Stimulated activated naive CD8-positive, alpha-beta T cell treated with anti-CD3 and anti-CD28 coated beads, Interleukin-15, Interleukin-2, amounts not matched to agents 100 U/mL and 50 U/mL, for 24 hours (primary cell): ENCODE results near the gene ST3GAL6.

Experiments
- ATAC-seq: fragments of 150-1000 bp; cut with Tn5 transposase; one replicate; pipeline ENCODE4 v1.10.0; 2021
- DNase-seq: peaks from one replicate; pipeline ENCODE4 v3.0.0; 2021

The ST3GAL6 gene

DNA sequence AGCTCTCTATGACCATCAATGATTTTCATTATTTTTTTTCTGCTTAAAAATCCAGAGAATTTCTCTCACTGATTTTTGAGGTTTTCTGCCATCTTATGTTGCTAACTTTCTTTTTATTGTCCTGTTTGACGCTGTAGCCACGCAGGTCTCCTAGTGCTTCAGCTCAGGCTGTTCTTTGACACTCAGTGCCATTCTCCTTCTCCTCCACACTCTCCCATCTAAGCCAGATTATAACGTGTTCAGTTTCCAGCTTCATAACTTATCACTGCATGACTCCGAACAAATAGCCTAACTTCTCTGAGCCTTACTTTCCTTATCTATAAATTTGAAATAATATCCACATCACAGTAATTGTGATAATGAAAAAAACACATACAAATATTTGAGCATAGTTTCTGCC lies 22.8 kb upstream of the ST3GAL6 start:
- DNase-seq (no peak), ATAC-seq (no peak)

DNA sequence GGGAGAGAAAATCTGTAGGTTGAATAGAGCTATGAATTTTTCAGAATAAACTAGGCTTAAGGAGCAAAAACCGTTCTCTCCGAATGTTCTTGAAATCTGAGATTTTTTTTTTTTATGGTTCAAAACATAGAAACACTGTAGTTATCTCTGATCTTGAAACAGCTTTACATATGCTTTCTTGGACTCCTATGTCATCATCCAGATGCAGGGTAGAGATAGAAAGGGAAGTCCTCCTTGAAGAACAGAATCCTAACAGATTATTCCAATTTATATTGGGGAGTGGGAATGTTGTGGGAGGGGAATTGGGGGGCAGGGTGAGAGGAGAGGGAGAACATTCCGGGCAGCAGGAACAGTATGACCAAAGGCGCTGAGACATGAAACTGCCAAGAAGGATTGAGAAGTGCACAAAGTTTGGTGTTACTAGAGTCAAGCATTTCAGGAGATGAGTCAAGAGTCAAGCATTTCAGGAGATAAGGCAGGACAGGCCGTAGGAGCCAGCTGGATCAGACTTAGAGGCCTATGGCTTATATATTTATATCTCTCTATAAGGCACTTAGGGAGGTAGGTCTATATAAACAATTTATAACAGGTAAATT lies 21.9 kb upstream of the ST3GAL6 start:
- no peak for DNase-seq
- no peak for ATAC-seq

DNA sequence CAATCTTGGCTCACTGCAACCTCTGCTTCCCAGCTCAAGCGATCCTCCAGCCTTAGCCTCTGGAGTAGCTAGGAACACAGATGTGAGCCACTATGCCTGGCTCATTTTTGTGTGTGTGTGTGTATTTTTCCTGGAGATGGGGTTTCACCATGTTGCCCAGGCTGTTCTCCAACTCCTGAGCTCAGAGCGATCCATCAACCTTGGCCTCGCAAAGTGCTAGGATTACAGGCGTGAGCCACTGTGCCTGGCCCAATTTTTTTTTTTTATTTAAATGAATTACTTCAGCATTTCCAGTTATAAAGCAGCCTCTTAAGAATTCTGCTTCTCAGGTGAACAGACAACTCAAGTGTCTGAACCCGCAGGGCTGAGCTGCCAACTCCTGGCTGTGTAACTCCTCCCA lies 20.1 kb upstream of the ST3GAL6 start:
- DNase-seq = no peak
- ATAC-seq = no peak

DNA sequence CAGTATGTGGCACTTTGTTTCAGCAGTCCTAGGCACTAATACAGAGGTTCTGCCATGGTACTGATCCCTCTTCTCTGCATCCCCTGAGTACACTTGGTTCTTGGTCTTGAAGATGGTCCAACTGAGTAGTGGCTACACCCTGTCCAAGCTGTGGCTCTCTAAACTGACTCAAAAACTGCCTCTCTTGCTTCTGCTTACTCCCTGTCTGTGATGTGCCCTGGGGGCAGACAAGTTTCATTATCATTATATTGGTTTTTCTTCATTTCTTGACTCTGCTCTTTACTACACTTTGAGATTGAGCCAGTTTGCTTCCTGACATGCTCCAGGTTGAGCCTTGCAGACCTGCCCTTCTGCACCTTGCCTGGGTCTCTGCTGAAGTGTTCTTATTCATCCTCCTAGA lies 18.9 kb upstream of the ST3GAL6 start:
- DNase-seq (no peak), ATAC-seq (no peak)

DNA sequence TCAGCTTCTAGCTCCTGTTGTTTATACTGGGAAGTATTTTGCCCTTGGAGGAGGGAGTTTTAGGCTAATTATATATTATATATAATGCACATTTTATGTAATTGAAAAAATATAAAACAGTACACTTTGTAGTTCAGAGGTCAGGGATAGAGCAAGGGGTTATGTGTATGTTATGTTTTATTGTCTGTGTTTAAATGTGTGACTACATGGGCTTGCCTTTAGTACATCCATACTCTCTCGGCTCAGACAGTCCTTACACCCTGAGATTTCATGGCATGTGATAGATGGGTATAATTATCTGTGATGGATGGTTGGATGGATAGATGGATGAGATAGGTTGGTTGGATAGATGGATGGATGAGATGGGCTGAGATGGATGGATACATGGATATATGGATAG lies 17.4 kb upstream of the ST3GAL6 start:
- ATAC-seq = no peak

DNA sequence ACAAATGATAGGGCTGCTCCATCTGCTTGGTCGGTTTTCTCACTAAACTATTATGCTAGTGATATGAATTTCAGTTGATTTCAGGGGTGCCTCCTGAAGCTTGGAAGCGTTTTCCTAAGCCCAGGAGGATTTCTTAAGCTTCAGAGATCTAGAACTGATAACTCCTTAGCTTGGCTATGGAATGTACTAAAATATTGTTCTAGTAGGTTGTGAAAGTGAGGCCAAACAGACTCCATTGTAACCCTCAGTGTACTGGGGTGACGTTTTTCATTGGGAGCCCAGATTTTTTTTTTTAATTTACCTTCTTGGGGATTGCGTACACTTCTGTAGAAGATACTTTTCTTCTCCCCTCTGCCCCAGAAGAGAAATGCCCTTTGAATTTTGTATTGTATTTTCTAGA lies 17.0 kb upstream of the ST3GAL6 start:
- no peak for ATAC-seq
- DNase-seq = no peak

More for the DNA sequence above, 17.4 kb upstream of the ST3GAL6 start:
- DNase-seq = no peak

DNA sequence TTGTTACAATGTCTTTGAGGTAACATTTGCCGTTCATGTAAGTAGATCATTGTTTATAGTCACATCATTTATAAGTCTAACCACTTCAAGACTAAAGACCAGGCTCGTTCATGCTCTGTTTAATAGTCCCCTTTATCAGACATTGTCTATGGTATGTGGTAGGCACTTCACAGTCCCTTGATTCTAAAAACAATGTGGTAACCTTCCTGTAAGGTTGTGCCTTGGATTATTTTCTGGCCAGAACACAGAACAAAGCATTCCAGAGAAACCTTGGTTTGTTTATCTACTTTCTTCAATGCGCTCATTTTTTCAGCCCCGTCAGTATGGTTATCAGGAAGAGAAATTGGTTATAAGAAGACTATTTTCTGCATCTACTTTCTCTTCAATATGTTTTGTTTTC lies 16.3 kb upstream of the ST3GAL6 start:
- DNase-seq = no peak
- ATAC-seq = no peak

DNA sequence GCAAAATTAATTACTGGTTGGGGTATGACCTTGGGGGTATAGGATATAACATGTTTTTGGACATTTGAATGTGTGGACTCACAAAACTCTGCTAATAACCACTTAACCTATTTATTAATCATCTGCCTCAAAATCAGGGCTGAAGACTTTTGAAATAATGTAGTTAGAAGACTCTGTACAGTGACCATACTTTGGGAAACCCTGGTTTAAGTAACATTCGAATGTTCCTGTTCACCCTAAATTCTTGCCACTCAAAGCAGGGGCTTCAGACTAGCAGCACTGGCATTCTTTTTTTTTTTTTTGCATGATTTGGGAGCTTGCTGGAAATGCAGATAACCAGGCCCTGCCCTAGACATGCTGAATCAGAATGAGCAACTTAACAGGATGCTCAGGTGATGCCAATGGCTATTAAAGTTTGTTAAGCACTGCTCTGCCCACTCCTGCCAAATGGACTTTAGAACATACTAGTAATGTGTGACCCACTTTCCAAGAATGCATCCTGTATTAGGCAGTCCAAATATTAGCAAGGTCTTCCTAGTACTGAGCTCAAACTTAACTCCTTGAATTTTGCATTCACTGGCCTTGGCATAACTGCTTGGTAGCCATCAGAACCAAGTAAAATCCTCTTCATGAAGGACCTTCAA lies 12.7 kb upstream of the ST3GAL6 start:
- no peak for DNase-seq
- no peak for ATAC-seq

DNA sequence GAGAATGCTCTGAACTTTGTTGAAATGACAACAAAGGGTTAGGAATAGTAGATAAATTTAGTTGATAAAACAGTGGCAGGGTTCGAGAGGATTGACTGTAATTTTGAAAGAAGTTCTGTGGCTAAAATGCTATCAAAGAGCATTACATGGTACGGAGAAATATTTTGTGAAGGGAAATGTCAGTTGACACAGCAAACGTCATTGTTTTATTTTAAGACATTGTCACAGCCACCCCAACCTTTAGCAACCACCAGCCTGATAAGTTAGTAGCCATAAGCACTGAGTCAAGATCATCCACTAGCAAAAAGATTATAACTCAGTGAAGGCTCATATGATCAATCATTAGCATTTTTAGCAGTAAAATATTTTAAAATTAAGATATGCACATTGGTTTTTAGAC lies 8.7 kb upstream of the ST3GAL6 start:
- ATAC-seq (no peak), DNase-seq (no peak)

DNA sequence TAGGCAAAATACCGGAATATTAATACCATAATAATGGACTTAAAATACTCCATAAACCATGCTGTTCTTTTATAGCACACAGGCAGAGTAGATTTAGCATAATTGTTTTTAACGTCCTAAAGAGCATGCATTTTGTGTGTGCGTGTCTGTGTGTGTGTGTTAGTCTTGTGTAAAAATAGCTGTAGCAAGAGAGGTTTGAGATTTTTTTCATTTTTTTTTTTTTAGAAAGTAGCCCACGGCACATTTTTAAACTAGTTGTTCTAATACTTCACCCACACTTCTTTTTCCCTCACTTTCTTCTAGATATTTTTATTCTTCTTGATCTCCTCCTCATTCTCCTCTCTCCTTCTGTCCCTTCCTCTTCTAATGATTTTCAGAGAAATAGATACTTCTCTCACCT lies 7.5 kb upstream of the ST3GAL6 start:
- ATAC-seq (no peak), DNase-seq (no peak)

DNA sequence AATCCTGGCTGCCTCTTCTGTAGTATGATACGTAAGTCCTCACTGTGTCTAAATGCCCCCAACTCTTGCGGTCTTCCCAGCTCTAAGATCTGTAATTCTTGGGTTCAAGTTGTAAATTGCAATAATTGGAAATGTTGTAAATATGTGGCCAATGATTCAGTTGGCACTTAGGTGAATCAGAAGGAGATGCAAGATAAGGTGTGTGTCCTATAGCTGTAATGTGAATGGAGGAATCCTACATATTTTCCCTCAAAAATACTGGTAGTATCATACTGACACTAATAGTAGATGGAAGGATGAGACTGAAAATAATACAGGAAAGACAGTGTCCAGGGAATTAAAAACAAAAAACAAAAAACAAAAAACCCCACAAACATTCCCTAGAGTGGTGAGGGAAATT lies 3.5 kb upstream of the ST3GAL6 start:
- no peak for DNase-seq

DNA sequence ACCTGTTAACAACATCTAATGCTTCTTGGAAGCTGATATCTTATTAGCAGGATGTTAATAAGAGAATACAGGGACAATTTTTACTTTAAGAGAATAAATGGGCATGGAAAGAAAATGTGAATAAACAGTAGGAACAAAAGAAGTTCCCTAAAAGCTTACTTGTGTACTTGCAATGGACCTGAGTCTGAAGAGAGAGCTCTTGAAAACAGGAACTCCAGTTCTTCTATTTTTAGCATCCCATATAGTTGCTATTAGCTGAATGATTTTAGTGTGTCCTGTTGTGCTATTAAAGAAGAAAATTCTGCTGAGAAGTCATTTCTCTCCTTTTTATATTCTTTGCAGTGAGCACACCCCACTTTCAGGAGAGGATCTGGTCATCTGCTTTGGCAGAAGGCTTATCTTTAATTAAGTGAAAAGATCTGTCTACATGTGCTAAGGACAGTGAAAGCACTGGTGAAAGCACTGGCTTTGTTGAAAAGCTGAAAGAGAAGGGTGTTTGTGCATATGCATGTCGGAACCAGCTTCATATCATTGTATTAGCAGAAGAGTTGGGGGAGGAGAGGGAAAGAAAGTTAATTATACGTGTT lies 1.4 kb upstream of the ST3GAL6 start:
- no peak for ATAC-seq
- no peak for DNase-seq

More for the DNA sequence above, 3.5 kb upstream of the ST3GAL6 start:
- ATAC-seq = no peak

DNA sequence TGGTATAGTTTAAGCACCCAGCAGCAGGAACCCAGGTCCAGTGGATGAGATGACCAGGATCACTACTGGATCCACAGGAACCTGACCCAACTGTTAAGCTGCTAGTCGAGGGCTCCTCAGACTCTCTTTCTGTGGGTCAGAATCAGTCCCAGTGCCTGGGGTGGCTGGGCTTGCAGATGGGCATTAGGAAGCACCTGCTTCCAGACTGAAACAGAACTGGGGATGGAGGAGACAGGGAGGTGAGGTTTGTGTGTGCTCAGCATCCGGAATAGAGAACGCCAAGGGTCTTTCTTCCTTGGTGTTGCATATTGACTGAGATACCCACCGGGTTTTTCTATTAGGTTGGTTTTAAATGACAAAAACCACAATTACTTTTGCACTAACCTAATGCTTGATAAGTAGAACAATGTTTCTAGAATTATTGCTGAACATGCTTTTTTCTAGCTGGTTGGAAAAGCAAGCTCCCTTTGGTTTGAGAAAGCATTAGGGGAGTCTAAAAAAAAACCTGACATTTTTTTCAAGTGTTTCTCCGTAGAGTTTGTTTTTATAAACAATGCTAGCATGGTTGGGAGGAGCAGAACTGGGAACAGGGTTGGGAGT lies 779 bp downstream of the ST3GAL6 start:
- DNase-seq = no peak
- no peak for ATAC-seq

DNA sequence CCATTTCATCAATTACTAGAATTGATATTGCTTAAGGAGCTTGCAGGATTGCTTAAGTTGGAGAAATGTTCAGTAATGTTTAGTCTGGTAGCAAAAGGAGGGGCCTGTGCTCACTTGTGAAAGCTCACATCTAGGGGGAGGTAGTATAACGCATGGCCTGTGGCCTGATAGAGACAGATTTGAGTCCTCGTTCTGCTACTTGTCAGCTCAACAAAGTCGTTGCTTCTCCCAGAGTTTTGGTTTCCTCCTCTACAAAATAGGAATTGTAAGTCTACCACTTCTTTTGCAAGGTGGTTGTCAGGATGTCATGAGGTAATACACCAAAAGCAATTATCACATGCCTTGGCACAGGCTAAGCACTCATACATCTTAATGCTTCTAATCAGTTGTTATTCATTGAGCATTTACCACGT lies 1.3 kb downstream of the ST3GAL6 start:
- ATAC-seq = no peak
- no peak for DNase-seq

DNA sequence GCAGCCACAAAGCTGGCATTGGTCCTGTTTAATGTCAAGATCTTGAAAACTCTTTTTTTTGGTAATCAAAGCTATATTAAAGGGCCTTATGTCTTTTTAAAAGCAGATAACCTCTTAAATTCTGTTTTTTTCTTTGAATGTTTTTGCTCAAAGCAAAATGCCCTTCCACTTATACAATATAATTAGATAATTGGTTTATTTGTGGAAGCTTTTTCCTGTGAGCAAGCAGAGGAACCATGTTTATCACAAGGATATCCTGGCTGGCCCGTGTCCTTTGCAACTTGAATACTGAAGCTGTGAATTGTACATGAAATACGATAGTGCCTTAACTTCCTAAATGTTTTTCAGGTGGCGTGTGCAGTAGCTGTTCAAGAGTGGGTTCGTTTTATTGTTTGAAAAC lies 2.6 kb downstream of the ST3GAL6 start:
- ATAC-seq = no peak
- DNase-seq = no peak

DNA sequence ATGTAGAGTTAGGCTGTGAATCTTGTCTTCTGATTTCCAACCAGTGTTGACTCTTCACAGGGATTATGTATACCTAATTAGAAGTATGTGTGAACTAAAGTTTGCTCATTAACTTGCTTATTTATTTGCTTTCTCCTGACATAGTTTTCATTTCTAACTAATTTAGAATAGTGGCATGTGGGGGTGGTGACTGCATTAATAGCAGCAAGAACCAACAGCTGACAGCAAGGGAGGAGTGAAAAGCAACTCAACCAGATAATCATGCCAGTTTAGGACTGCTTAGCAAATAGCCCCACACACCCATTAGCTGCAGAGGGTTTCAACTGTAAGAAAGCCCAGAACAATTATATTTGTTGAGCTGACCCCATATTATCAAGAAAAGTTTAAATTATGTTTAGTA lies 3.8 kb downstream of the ST3GAL6 start:
- DNase-seq = no peak

DNA sequence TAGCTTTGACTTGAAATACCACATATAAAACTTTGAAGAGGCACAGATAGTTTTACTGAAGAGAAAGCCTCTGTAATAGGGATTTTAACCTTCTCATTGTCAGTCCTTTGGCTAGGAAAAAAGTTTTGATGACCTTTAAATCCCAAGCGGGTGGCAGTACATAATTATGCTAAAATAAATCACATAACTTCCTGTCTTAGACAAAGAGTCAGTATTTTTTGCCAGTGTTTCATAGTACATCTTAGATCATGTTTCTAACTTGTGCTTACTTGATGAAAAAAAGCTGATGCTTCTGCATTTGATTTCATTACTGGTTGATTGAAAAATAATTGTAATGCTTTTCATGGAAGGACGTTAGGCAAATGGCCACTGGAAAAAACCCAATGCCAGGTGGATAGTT lies 5.8 kb downstream of the ST3GAL6 start:
- ATAC-seq (no peak), DNase-seq (no peak)

More for the DNA sequence above, 3.8 kb downstream of the ST3GAL6 start:
- ATAC-seq = no peak

DNA sequence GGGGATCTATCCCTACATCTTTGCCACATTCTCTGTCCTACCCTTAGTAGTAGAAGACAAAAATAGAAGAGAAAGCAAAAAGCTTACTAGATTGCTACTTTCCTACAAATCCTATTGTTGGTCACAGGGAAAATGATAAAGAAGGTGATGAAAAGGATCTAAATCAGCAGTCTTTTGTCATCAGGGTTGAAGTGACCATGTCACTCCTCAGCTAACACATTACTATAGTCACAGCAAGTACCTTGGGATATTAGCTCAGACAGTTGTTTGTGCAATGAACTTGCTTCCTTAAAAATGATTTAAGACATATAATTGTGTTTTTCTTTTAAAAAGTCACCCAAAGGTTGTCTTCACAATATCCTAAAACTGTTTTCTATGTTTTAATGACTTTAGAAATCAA lies 6.3 kb downstream of the ST3GAL6 start:
- ATAC-seq (no peak), DNase-seq (no peak)

DNA sequence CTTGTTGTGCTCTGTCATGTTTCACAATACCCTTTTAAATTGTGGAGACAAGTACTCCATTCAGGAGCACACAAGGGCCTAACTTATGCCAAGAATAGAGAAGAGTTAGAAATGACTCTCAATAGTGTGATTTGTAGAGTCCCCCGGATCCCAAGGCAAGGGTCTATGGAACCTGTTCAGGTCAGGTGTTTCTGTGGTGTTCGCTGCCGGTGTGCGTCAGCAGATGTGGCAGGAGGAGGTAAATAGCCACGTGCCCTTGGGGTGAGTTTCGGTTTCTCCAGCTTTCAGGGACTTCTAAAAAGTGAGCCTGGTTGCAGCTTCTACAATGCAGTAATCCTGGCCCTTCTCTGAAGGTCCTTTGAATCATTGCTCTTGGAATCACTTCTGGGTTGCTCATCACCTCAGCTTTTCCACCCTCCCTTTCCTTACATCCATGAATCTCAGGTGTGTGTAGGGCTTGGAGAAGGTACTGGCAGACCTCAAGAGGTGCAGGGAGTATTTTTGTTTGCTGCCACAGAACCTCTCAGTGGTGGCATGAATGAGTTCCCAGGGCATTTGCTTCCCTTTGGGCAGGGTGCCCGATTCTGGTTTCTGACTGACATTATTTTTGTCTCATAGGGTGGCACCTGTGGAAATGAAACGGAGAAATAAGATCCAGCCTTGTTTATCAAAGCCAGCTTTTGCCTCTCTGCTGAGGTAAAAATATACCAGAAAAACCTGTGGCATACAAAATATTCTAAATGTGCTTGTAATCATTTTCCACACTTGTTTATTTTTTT lies 7.3 kb downstream of the ST3GAL6 start:
- DNase-seq = no peak
- ATAC-seq = no peak

DNA sequence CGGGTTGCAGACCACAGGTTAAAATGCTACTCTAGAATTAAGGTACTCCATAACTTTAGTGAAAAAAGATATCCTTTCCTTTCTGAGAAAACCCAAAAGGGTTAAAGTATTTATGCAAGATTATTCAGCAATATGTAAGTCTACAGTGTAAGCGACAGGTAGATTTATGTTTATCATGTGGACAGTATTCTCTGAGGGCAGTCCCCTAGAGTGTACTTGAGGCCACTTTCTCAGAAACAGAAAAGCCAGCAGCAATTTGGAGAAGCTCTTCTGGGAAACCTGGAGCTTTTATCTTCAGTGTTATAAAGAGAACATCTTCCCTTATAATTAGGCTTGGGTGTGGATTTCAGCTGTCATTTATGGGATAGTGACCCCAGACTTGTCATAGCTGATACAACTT lies 8.9 kb downstream of the ST3GAL6 start:
- ATAC-seq = no peak

DNA sequence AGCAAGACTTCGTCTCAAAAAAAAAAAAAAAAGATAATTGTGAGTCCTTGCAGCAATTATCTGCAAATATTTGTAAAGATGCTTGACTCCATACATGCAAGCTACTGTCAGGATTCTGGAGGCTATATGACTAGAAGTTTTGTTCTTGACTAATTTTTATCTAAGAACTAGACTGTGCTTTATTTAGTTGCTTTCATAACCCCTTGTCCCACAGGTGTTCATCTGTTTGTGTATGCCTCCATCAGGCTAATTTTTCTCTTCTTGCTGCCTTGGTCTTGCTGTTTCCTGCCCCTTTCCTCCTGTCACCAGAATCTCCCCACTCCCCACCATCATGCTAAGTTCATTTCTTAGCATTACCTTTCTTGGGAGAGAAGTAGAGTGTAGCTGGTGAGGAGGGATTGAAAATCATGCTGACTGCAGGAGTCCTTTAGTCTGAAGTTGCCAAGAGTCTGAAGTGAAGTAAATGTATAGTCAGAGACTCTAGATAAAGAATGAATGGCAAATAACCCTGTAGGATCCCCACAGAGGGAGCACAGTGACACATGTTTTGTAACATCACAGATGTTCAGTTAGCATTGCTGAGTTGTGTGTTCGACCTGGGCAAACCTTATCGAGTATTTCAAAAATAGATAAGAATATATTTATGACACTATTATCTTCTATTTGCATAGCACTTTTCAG lies 12.5 kb downstream of the ST3GAL6 start:
- ATAC-seq = no peak

More for the DNA sequence above, 8.9 kb downstream of the ST3GAL6 start:
- no peak for DNase-seq

DNA sequence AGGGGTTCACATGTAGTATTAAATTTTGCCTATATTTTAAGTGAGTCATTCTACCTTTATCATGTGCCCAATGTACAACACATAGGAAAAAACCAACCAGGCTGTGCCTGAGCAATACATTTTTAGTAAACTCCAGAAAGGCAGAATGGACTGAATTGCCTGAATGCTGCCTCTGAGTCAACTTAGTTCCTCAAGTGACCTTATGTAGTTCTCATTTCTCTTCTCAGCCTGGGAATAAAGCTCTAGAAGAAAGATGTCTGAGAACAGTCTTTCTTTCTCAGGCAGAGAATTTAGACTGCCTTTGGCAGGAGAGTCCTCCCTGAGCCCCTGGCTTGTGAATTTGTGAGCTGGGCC lies 13.0 kb downstream of the ST3GAL6 start:
- DNase-seq (no peak), ATAC-seq (no peak)

More for the DNA sequence above, 12.5 kb downstream of the ST3GAL6 start:
- DNase-seq = no peak
